CD4-positive, alpha-beta T cell (primary cell): ENCODE measurements around the gene SYAP1. TPM values are rescaled to one million over a fixed set of nuclear protein-coding genes. Genes with fewer than 3 reads are reported as not detected.

Experiments
- ATAC-seq: fragments of 200-7000 bp; cut with Tn5 transposase; one replicate; pipeline ENCODE4 v1.10.0; 2022; ENCODE audit warnings: mild to moderate bottlenecking; ENCODE audit not compliant: poor library complexity
- CTCF ChIA-PET: fragments of 350-600 bp; sonication (Branson Sonifier 250); formaldehyde crosslinking; loops from one replicate; lab custom pipeline; 2021; ENCODE audit warnings: antibody characterized with exemption, inconsistent platforms; lab: Charles Lee
- POLR2A ChIA-PET: fragments of 350-600 bp; sonication (Branson Sonifier 250); formaldehyde crosslinking; loops from one replicate; lab custom pipeline; 2021; ENCODE audit warnings: antibody characterized with exemption, inconsistent platforms; lab: Charles Lee
- DNase-seq, 14 experiments: peaks; one replicate each; pipeline ENCODE4 v3.0.0-alpha.2; 2013 to 2020; ENCODE audit warnings: mixed read lengths in 2 of 14
- H3K27ac ChIP-seq, 2 donors: one replicate each; pipeline versions ENCODE4 v1.5.1 to v1.7.0; 2013; ENCODE audit warnings: low read length in 2 of 2, low read depth in 1 of 2, mild to moderate bottlenecking in 1 of 2
- H3K27me3 ChIP-seq, 2 experiments: 1 replicate in 1 of 2; 2 replicates in 1 of 2; pipeline versions ENCODE4 v1.6.1 to v1.7.0; 2013; ENCODE audit warnings: low read length in 2 of 2, control low read depth in 1 of 2, mild to moderate bottlenecking in 1 of 2, moderate library complexity in 1 of 2; ENCODE audit not compliant: insufficient read depth in 2 of 2, control insufficient read depth in 1 of 2
- H3K36me3 ChIP-seq: one replicate; pipeline ENCODE4 v1.6.1; 2013; ENCODE audit warnings: low read length, control low read depth; ENCODE audit not compliant: insufficient read depth
- H3K4me1 ChIP-seq: one replicate; pipeline ENCODE4 v1.6.1; 2013; ENCODE audit warnings: low read length, control low read depth; ENCODE audit not compliant: insufficient read depth
- H3K4me3 ChIP-seq: one replicate; pipeline ENCODE4 v1.5.1; 2013; ENCODE audit warnings: mild to moderate bottlenecking, low read length, moderate library complexity
- H3K9me3 ChIP-seq, 2 experiments: 1 replicate in 1 of 2; 2 replicates in 1 of 2; pipeline versions ENCODE4 v1.6.1 to v1.7.0; 2013; ENCODE audit warnings: low read length in 2 of 2, mild to moderate bottlenecking in 2 of 2, control low read depth in 1 of 2, moderate library complexity in 1 of 2; ENCODE audit not compliant: control insufficient read depth in 1 of 2, insufficient read depth in 1 of 2
- H3K27ac Mint-ChIP-seq: one replicate; pipeline ENCODE4 v1.8.0; 2020; ENCODE audit warnings: mixed read lengths
- H3K27me3 Mint-ChIP-seq: one replicate; pipeline ENCODE4 v1.8.0; 2021; ENCODE audit warnings: mixed read lengths
- H3K36me3 Mint-ChIP-seq: one replicate; pipeline ENCODE4 v1.8.0; 2021; ENCODE audit warnings: low read depth, mixed read lengths
- H3K4me1 Mint-ChIP-seq: one replicate; pipeline ENCODE4 v1.8.0; 2021; ENCODE audit warnings: low read depth, mixed read lengths
- H3K4me3 Mint-ChIP-seq: one replicate; pipeline ENCODE4 v1.8.0; 2020; ENCODE audit warnings: mild to moderate bottlenecking, mixed read lengths
- H3K9me3 Mint-ChIP-seq: one replicate; pipeline ENCODE4 v1.8.0; 2020; ENCODE audit warnings: mixed read lengths
- intact Hi-C, 2 experiments: fragments of 100-400 bp; cut with DNase I in 1 of 2; cut with micrococcal nuclease in 1 of 2; formaldehyde crosslinking; loops; one replicate each; pipeline versions ENCODE4 v1.15.1 to v1.9.0; 2023 to 2025; cut with DNase I, micrococcal nuclease
- total RNA-seq, 174 experiments: library from RNA in 2 of 174; stranded (reverse) in 2 of 174; gene quantifications; one replicate each; pipeline ENCODE4 v1.2.3 and lab custom pipeline; 2021 to 2026
- TF ChIP-seq, protein P1 (sequence below): fragments of 200-600 bp; IDR thresholded peaks from one replicate; pipeline ENCODE4 v1.8.0; 2022; ENCODE audit warnings: antibody characterized with exemption, mild to moderate bottlenecking

The SYAP1 gene
- total RNA-seq, 2 experiments from 2014 or later, result 60.2 to 65.2 TPM

DNA sequence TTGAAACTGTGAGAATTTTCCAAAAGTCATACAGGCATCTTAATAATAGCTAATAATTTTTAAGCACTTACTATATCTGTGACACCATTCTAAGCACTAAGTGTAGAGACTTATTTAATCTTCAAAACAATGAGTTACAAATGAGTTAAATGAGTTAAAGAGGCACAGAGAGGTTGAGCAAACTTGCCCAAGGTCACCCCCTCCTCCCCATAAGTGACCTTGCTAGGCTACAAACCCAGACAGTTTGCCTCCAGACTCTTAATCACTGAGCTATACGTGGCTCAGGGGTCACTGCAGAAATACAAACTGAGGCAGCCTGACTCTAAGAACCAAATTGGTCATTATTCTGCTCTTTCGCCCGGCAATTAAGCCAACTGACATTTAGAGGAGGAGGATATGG lies 22.5 kb upstream of the SYAP1 start:
- Histone ChIP-seq H3K27ac (no peak overlapping the region), H3K27me3 (no peaks in the 10 kb centered on the region), H3K36me3 (no peaks in the 10 kb centered on the region), H3K4me3 (no peak overlapping the region), H3K9me3 (no peaks in the 10 kb centered on the region), H3K4me1 (no peaks in the 10 kb centered on the region)
- no peaks in the 10 kb centered on the region for H3K27me3 Mint-ChIP-seq
- ChIA-PET POLR2A (no interaction called here), CTCF (no interaction called here)
- ATAC-seq, result no peak
- H3K27ac Mint-ChIP-seq, result no peak overlapping the region
- peaks cover 8% of the 10 kb centered on the region for H3K36me3 Mint-ChIP-seq
- H3K4me1 Mint-ChIP-seq, result no peaks in the 10 kb centered on the region
- H3K9me3 Mint-ChIP-seq, result no peaks in the 10 kb centered on the region
- no peak overlapping the region for H3K4me3 Mint-ChIP-seq
- intact Hi-C loops, result loop anchor here in 1 of 2 experiments (10.0 kb wide), 2 partner anchors 1202 to 1352 kb away; partner anchors contain the start of gene PIR
- DNase-seq, result no peak
- TF ChIP-seq, protein P1, sequence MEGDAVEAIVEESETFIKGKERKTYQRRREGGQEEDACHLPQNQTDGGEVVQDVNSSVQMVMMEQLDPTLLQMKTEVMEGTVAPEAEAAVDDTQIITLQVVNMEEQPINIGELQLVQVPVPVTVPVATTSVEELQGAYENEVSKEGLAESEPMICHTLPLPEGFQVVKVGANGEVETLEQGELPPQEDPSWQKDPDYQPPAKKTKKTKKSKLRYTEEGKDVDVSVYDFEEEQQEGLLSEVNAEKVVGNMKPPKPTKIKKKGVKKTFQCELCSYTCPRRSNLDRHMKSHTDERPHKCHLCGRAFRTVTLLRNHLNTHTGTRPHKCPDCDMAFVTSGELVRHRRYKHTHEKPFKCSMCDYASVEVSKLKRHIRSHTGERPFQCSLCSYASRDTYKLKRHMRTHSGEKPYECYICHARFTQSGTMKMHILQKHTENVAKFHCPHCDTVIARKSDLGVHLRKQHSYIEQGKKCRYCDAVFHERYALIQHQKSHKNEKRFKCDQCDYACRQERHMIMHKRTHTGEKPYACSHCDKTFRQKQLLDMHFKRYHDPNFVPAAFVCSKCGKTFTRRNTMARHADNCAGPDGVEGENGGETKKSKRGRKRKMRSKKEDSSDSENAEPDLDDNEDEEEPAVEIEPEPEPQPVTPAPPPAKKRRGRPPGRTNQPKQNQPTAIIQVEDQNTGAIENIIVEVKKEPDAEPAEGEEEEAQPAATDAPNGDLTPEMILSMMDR, result no peak

DNA sequence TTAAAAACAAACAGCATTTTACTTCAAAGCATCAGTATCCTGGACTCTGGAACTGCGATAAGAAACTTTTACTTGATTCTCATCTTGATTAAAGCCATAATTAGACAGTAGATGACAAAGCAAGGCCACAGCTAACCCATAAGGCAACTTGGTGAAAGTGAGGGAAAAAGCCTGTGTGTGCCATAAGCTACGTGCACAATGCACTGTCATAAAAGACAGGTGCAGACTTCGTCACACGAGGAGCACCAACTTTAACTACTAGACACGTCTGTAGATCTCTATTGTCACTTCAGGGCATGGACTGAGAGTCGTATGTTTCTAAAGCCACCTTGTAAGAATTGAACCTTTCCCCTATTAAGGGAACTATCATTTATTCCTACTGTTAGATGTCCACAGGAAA lies 20.0 kb upstream of the SYAP1 start:
- ATAC-seq, result no peak
- H3K27ac Mint-ChIP-seq, result no peak overlapping the region

DNA sequence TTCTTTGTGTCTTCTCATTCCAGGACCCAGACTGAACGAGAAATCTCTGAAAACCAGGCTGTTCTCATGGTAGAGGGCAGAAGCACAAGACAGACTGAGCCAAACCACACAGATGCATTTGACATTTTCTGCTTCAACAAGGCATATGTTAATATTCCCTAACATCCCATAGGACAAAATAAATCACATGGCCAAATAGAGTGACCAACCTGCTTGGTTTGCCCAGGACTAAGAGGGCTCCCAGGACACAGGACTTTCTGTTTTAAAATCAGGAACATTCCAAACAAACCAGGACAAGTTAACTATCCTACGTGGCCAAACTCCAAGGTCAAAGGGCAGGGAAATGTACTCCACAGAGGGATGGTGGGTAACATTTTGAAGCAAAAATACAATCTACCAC lies 18.7 kb upstream of the SYAP1 start:
- H3K27me3 ChIP-seq, result no peaks in the 10 kb centered on the region
- H3K27ac Mint-ChIP-seq, result no peak overlapping the region
- DNase-seq, result no peak
- ChIA-PET CTCF (no interaction called here), POLR2A (no interaction called here)
- no peak overlapping the region for H3K4me3 Mint-ChIP-seq
- intact Hi-C loops, result no loop called here
- H3K27ac ChIP-seq, result no peak overlapping the region
- TF ChIP-seq, protein P1, result no peak
- no peaks in the 10 kb centered on the region for H3K36me3 Mint-ChIP-seq
- no peaks in the 10 kb centered on the region for H3K27me3 Mint-ChIP-seq
- no peaks in the 10 kb centered on the region for H3K9me3 Mint-ChIP-seq
- no peaks in the 10 kb centered on the region for H3K4me1 ChIP-seq
- no peaks in the 10 kb centered on the region for H3K9me3 ChIP-seq
- ATAC-seq, result no peak
- H3K4me3 ChIP-seq, result no peak overlapping the region
- H3K4me1 Mint-ChIP-seq, result no peaks in the 10 kb centered on the region
- no peaks in the 10 kb centered on the region for H3K36me3 ChIP-seq

More for the DNA sequence above, 20.0 kb upstream of the SYAP1 start:
- H3K27me3 ChIP-seq, result no peaks in the 10 kb centered on the region
- Mint-ChIP-seq H3K27me3 (no peaks in the 10 kb centered on the region), H3K36me3 (peaks cover 5% of the 10 kb centered on the region), H3K4me3 (no peak overlapping the region), H3K9me3 (no peaks in the 10 kb centered on the region), H3K4me1 (no peaks in the 10 kb centered on the region)
- CTCF ChIA-PET, result no interaction called here
- DNase-seq, result no peak
- intact Hi-C loops, result loop anchor here in 1 of 2 experiments (10.0 kb wide), 2 partner anchors 1205 to 1355 kb away; partner anchors contain the start of gene PIR
- H3K9me3 ChIP-seq, result no peaks in the 10 kb centered on the region
- POLR2A ChIA-PET, result no interaction called here
- no peaks in the 10 kb centered on the region for H3K36me3 ChIP-seq
- no peak overlapping the region for H3K27ac ChIP-seq
- no peaks in the 10 kb centered on the region for H3K4me1 ChIP-seq
- TF ChIP-seq, protein P1, result no peak
- no peak overlapping the region for H3K4me3 ChIP-seq
